SK-N-SH treated with all-trans-retinoic acid at 6 μM for 48 hours (cell line): Measurements from ENCODE around the gene GNAT2.

Experiments used
- ATAC-seq: fragments of 200-7000 bp; cut with Tn5 transposase; 3 replicates; pipeline ENCODE4 v1.9.1; 2020; ENCODE audit warnings: mild to moderate bottlenecking, moderate library complexity
- ARNTL ChIP-seq: fragments of 450-650 bp; formaldehyde crosslinking; IDR thresholded peaks from 2 replicates; pipeline ENCODE4 v1.5.0; 2020; ENCODE audit warnings: low read depth, mild to moderate bottlenecking, moderate library complexity, borderline replicate concordance
- BACH2 ChIP-seq: fragments of 250-450 bp; sonication (Bioruptor Pico); IDR thresholded peaks from 2 replicates; pipeline ENCODE4 v1.9.0; 2021; ENCODE audit warnings: mild to moderate bottlenecking, borderline replicate concordance
- CSRNP3 ChIP-seq: fragments of 250-450 bp; sonication (Bioruptor Pico); IDR thresholded peaks from 2 replicates; pipeline ENCODE4 v1.5.1; 2021; ENCODE audit warnings: mild to moderate bottlenecking, moderate library complexity
- ESRRG ChIP-seq: fragments of 250-450 bp; sonication (Bioruptor Pico); IDR thresholded peaks from 2 replicates; pipeline ENCODE4 v1.6.1; 2021; ENCODE audit warnings: mild to moderate bottlenecking
- GLIS3 ChIP-seq: fragments of 250-450 bp; sonication (Bioruptor Pico); IDR thresholded peaks from 2 replicates; pipeline ENCODE4 v1.5.0; 2020; ENCODE audit warnings: mild to moderate bottlenecking, moderate library complexity
- ISL1 ChIP-seq: fragments of 250-450 bp; sonication (Bioruptor Pico); IDR thresholded peaks from 2 replicates; pipeline ENCODE4 v2.1.2; 2022; ENCODE audit warnings: mild to moderate bottlenecking, moderate library complexity
- OSR1 ChIP-seq: fragments of 250-450 bp; sonication (Bioruptor Pico); IDR thresholded peaks from 2 replicates; pipeline ENCODE4 v1.8.0; 2022; ENCODE audit warnings: moderate library complexity, mild to moderate bottlenecking, inconsistent platforms
- PATZ1 ChIP-seq: fragments of 250-450 bp; sonication (Bioruptor Pico); IDR thresholded peaks from 2 replicates; pipeline ENCODE4 v1.8.0; 2020; ENCODE audit warnings: mild to moderate bottlenecking, moderate library complexity, borderline replicate concordance
- POU6F1 ChIP-seq: fragments of 250-450 bp; sonication (Bioruptor Pico); IDR thresholded peaks from 2 replicates; pipeline ENCODE4 v1.8.0; 2021; ENCODE audit warnings: low read depth, mild to moderate bottlenecking, moderate library complexity, borderline replicate concordance
- PPARA ChIP-seq: fragments of 250-450 bp; sonication (Bioruptor Pico); IDR thresholded peaks from 2 replicates; pipeline ENCODE4 v1.5.0; 2020; ENCODE audit warnings: mild to moderate bottlenecking, borderline replicate concordance
- SNAI2 ChIP-seq: fragments of 250-450 bp; sonication (Bioruptor Pico); IDR thresholded peaks from 2 replicates; pipeline ENCODE4 v1.5.0; 2020; ENCODE audit warnings: mild to moderate bottlenecking, moderate library complexity
- TCF4 ChIP-seq: fragments of 250-450 bp; sonication (Bioruptor Pico); IDR thresholded peaks from 2 replicates; pipeline ENCODE4 v1.8.0; 2021; ENCODE audit warnings: mild to moderate bottlenecking, moderate library complexity, borderline replicate concordance
- TSHZ2 ChIP-seq: fragments of 250-450 bp; sonication (Bioruptor Pico); IDR thresholded peaks from 2 replicates; pipeline ENCODE4 v1.5.0; 2020; ENCODE audit warnings: mild to moderate bottlenecking, moderate library complexity
- ZFP3 ChIP-seq: fragments of 250-450 bp; sonication (Bioruptor Pico); IDR thresholded peaks from 2 replicates; pipeline ENCODE4 v1.5.0; 2020; ENCODE audit warnings: mild to moderate bottlenecking, moderate library complexity
- ZNF565 ChIP-seq: fragments of 450-650 bp; formaldehyde crosslinking; conservative IDR thresholded peaks from 2 replicates; pipeline ENCODE4 v1.5.0; 2020; ENCODE audit warnings: low read depth, mild to moderate bottlenecking, moderate library complexity
- ZNF70 ChIP-seq: fragments of 450-650 bp; formaldehyde crosslinking; IDR thresholded peaks from 2 replicates; pipeline ENCODE4 v1.5.0; 2020; ENCODE audit warnings: mild to moderate bottlenecking, moderate library complexity
- ZNF8 ChIP-seq: fragments of 450-650 bp; formaldehyde crosslinking; IDR thresholded peaks from 2 replicates; pipeline ENCODE4 v1.5.0; 2020; ENCODE audit warnings: mild to moderate bottlenecking, moderate library complexity

Gene GNAT2

GRCh38 chr1:109589679-109590078 lies 29.7 kb downstream of the GNAT2 start:
- TF ChIP-seq OSR1 (CRISPR knock-in tag), result no peak
- no peak for TF ChIP-seq ISL1 (CRISPR knock-in tag)
- no peak for TF ChIP-seq BACH2 (CRISPR knock-in tag)
- no peak for TF ChIP-seq TSHZ2 (CRISPR knock-in tag)
- no peak for TF ChIP-seq ZFP3 (CRISPR knock-in tag)
- ATAC-seq, result no peak

- ATAC-seq, result no peak
- TF ChIP-seq ZNF8 (CRISPR knock-in tag) (no peak), PPARA (CRISPR knock-in tag) (no peak), GLIS3 (CRISPR knock-in tag) (no peak), OSR1 (CRISPR knock-in tag) (no peak), ZNF70 (CRISPR knock-in tag) (no peak), SNAI2 (CRISPR knock-in tag) (no peak), BACH2 (CRISPR knock-in tag) (no peak), ARNTL (CRISPR knock-in tag) (no peak), ISL1 (CRISPR knock-in tag) (no peak), TCF4 (CRISPR knock-in tag) (no peak), ZFP3 (CRISPR knock-in tag) (no peak), PATZ1 (CRISPR knock-in tag) (no peak)
Measured at GRCh38 chr1:109589177-109589576, 30.2 kb downstream of the GNAT2 start.

GRCh38 chr1:109586055-109586454 lies 33.4 kb downstream of the GNAT2 start:
- no peak for TF ChIP-seq ZNF565 (CRISPR knock-in tag)
- no peak for TF ChIP-seq GLIS3 (CRISPR knock-in tag)
- no peak for TF ChIP-seq ESRRG (CRISPR knock-in tag)
- ATAC-seq, result no peak

- TF ChIP-seq SNAI2 (CRISPR knock-in tag) (no peak), ZFP3 (CRISPR knock-in tag) (no peak), ZNF8 (CRISPR knock-in tag) (no peak), OSR1 (CRISPR knock-in tag) (no peak), ZNF70 (CRISPR knock-in tag) (no peak), PATZ1 (CRISPR knock-in tag) (no peak), BACH2 (CRISPR knock-in tag) (no peak), CSRNP3 (CRISPR knock-in tag) (no peak), POU6F1 (CRISPR knock-in tag) (no peak), ARNTL (CRISPR knock-in tag) (no peak), ISL1 (CRISPR knock-in tag) (no peak)
- no peak for ATAC-seq
Measured at GRCh38 chr1:109584766-109585165, 34.6 kb downstream of the GNAT2 start.
